HG02981 (cell line): ENCODE data around the gene ACTA2.

Experiments
- ATAC-seq: cut with Tn5 transposase; IDR thresholded peaks from one replicate; pipeline ENCODE4 v1.9.1; 2021; ENCODE audit warnings: mild to moderate bottlenecking, moderate library complexity; ENCODE audit not compliant: unreplicated experiment

Gene ACTA2

DNA sequence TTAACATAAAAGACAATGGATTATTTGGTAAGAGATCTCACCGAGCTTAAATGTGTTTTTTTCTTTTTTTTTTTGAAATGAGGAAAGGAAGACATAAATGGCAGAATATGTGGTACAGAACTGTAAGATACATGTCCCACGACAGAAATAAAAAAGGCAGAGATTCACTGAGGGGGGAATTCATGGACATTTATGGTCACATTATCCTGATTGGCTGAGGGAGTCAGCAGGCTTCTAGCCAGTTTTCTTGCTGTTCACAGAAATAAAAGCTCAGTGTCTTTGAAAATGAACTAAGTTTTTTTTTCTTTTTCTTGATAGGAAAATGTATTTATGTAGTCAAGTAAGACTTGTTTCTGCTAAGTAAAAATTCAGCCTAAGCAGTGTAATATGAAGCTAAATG is 29.8 kb upstream of the ACTA2 start:
- no peak for ATAC-seq

- ATAC-seq: no peak
Observed at GRCh38 chr10:88981435-88981834, 28.9 kb upstream of the ACTA2 start.

DNA sequence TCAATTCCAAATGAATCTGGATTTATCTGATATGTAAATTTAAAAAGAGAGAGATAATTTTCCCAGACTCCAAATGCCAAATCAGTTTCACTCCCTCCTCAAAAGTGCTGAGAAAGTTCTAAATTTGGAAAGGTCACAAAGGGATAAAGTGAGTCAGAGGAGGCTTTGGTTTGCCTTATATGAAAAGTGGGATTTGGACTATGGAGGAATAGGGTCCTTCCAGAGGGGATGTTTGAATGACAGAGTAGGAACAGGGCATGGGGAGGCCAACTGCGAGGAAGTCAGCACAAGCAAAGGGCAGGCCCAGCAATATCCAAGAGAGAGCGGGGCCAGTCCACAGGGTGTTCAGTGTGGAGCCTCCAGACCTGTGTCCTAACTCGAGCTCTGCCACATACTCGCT is 28.2 kb upstream of the ACTA2 start:
- ATAC-seq: no peak

- no peak for ATAC-seq
Observed at GRCh38 chr10:88980247-88980646, 27.7 kb upstream of the ACTA2 start.

DNA sequence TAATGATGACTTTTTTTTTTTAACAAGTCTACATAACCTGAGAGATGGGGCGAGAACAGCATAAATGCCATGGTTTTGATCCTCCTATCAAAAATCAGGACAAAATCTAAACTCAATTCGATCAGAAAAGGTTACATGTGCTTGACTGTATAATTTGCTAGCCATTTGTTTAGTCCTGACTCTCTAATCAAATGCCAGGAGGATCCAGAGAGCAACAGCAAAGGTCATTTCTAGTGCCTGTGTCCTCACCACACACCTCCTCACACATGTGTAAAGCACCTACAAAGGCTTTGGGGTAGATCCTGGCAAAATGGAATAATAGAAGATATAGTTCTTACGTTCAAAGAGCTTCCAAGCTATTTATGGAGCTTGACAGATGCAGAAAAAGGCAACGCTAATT is 27.0 kb upstream of the ACTA2 start:
- ATAC-seq: no peak

GRCh38 chr10:88979153-88979562 is 26.6 kb upstream of the ACTA2 start:
- no peak for ATAC-seq

DNA sequence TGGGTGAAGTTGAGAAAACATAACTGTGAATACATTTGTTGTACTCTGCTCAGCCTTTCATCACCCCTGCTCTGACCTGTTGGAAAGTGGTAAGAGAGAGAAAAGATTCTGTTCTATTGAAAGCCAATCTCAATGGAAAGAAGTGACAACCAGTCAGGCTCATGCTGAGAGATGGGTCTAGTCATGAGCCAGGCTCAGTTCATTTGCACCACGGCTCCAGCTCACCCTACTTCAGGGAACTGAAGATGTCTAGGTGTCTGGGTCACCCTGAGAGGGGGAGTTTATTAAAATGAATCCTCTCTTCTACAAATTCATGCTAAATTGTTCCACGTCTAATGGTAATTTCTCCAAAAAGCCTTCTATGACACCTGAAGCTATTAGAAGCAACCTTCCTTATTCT is 25.9 kb upstream of the ACTA2 start:
- no peak for ATAC-seq

DNA sequence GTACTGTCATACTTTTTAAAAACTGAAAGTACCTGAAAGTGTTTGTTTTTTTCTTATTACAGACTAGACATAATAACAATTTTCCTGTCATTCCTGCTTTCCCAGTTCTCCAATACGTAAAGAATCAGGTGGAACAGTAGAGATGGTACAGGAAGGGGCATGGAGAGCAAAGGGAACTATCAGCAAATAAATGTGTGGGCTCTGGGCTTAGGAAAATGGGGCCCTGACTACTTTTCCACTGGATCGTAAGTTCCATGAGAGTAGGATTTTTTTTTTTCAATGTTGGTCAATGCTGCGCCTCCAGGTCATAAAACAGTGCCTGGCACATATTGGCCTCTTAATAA is 22.8 kb upstream of the ACTA2 start:
- ATAC-seq: no peak

DNA sequence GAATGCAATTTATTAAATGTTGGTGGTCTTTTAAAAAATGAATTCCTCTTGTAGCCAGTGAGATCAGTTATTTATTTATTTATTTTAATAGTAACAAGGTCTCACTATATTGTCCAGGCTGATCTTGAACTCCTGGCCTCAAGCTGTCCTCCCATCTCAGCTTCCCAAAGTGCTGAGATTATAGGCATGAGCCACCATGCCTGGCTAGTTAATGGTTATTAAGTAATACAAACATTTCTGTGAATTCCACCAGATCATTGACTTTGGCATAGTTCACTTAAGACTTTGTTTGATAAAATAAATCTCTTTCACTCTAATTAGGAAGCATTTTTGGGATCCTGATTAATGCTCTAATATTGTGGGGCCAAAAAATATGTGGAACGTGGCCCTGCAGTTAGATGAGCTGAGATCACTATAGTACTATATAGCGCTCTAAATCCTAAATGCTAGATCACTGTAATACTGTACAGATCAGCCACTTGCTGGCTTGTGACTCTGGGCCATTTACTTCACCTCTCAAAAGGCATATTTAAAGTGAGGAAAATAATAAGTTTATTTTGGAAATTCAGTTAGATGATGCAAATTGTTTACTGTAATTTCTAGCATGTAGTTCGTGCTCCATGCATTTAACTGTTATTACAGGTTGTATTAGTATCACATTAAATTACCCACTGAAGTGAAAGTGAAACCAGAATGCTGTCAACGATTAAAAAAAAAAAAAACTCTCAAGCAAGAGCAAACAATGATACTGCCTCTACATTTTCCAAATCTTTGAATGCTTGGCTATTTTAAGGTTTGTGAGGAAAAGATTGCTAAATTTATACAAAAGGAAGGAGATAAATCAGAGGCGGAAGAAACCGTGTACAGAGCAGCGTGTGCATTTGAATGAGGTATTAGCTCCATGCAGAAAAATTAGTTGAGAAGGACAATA is 22.1 kb upstream of the ACTA2 start:
- no peak for ATAC-seq

DNA sequence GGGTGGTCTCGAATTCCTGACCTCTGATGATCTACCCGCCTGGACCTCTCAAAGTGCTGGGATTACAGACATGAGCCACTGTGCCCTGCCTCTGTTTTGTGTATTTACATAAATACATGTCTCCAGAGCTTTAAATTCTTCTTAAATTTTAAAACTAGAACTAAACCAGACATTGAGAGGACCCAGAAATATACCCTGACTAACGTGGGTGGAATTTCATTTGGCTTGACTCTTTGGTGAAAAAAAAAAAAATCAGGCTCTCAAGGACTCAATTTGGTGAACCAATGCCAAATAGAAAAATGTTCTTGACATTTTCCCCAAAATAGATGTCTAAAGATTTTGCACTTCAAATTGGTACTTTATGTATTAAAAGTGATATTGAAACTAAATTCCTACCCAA is 21.4 kb upstream of the ACTA2 start:
- ATAC-seq: no peak

DNA sequence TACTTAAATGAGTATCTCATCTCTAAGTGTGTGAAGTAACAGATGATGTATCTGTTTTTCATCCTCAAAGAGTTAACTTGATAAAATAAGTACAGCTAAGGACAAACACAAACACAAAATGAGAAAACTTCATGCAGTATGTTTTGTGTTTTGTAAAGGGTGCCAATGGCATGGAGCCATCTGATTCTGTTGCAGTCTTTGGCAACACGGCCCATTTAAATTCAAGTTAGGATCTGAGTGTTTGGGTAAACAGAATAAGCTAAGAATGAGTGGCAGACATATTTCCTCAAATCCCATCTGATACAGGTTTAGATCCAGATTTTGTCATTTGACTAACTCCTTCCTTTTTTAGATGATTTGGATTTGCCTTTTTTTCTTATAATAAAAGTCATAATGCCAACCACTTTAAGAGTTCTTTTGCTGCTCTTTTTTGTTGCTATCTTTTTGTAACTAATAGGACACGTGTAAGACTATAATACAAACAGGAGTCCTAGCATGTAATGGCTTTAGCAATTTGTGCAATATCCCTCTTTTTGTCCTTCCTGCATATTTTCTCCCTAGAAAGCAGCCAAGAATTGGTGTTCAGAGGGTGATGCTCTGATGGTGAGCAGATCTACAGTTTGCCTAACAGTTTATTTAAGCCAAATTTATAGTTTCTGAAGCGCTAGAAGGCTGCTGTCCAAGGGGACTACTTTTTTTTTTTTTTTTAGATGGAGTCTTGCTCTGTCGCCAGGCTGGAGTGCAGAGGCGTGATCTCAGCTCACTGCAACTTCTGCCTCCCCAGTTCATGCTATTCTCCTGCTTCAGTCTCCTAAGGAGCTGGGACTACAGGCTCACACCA is 18.9 kb upstream of the ACTA2 start:
- ATAC-seq: no peak

DNA sequence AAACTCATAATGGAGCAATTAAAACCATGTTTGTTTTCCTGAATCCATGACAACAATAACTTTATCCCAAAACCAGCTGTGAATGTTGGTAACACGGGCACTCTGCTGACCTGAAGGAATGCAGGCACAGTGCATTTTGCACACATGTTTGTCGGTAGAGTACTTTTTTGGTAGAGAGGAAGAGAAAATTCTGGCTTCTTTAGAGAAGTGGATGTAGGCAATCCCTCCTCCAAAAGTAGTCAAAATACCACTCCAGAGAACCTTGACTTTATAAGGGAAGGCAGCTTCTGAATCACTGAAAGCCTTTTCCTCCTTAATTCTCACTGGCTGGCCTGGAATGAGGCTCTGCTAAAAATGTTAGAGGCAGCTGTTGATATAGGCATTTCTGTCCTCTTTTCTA is 15.8 kb upstream of the ACTA2 start:
- ATAC-seq: no peak

DNA sequence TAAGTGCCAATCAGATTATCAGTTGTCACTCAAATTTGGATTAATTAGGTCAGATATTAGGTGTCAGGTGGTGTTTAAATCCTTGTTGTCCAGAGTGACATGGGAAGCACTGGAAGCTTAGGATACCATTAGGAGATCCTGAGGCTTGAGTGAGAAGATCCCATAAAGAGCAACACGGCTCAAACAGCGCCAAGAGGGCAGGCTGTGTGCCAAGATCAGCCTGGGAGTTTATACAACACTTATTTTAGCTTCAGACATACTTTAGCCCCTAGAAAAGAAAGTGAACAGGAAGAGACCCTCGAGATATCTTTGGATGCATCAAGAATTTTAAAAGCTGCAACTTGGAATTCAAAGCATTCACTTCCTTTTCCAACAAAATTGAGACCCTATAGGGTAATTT is 14.2 kb upstream of the ACTA2 start:
- no peak for ATAC-seq

DNA sequence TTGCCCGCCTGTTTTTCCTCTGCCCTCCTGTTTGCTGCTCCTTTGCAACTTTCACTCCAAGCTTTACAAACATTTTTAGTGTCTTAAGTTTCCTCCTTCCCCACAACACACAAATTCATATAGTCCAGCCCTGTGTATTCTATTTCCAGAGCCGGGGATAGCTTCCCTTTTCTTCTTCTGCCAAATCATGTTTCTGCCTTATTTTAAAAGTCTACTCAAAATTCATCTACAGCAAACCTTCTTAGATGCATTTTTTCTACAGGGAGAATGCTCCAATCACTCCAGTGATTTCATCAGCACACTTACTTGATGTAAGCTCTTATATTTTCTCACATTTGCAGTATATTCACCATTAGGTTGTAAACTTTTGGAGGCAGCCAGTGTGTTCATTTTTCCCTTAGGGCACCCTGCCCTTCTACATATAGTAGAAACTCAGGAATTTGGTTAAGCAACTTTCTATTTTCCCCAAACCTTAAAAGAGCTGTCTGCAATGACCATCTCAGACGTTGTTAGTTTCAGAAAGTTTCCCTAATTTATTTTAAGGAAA is 12.4 kb upstream of the ACTA2 start:
- ATAC-seq: no peak

DNA sequence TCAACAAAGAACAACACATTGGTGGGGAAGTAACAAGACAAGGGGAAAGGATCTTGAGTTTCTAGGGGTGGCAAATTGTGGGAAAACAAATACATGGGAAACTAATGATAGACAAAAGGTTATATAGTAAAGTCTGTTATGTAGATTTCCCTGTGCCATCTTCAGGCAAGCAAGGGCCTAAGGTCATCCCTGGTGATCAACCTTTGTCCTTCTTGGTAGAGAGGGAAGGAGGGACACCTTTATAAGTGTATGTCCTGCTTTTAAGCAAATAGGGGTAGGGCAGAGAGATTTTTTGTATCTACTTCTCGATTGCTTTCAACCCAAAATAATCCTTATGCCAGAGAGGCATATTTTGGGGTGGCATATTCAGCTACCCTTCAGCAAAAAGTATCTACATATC is 11.8 kb upstream of the ACTA2 start:
- no peak for ATAC-seq

- no peak for ATAC-seq
Observed at GRCh38 chr10:88963318-88963717, 10.7 kb upstream of the ACTA2 start.

DNA sequence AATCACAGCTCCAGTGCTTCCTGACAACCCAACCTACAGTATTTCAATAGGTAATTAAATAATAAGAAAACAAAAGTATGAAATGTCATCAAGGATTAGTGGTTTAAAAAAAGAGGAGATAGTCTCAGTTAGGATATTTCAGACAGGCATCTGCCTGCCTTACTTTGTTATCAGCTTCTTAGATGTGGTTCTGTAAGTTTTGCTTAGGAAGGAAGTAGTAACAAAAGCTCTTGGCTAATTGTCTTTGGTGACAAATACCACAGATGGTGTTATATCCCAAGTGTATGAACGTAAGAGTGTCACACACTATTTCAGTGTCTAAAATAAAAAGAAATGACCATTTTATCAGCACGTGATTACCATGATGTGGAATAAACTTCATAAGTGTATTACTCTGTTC is 9.8 kb upstream of the ACTA2 start:
- ATAC-seq: no peak

DNA sequence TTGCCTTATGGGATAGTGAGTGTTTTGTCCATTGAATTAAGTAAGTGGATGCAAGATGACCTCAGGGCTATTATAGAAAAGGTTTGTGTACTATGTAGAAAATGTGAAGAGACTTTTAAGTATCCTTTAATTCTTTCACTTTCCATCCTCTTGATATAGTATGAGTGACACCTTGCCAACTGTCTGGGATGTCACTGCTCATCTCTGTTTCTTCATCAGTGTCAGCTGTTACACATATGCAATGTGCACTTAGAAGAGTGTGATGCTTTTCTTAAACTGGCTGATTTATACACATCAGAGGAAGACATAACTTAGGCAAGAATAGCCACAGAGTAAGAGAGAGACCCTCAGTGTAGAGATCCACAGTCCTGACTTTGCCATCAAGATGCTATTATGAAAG is 8.7 kb upstream of the ACTA2 start:
- no peak for ATAC-seq

GRCh38 chr10:88960802-88961201 is 8.2 kb upstream of the ACTA2 start:
- no peak for ATAC-seq

- no peak for ATAC-seq
Observed at GRCh38 chr10:88958721-88959120, 6.1 kb upstream of the ACTA2 start.

DNA sequence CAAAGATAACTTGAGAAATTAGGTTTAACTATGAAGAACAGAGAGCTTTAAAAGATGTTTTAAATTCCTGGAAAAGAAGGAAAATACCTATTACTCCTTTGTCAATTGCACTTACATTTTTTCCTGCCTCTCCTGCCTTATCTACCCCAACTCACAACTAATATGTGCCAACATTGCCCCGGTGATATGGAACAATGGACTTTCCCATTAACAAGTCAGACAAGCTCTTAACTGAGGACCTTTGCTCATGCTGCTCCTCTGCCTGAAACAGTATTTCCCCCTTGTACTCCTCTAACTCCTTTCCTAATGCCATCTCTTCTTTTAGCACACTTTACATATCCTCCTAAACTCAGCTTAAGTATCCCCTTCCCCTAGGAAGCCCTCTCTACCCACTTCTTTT is 4.8 kb upstream of the ACTA2 start:
- no peak for ATAC-seq
